Body of pancreas (tissue), 4 donors: ENCODE results near the gene IQGAP2. TPM values are rescaled to one million over a fixed set of nuclear protein-coding genes. Genes with fewer than 3 reads are reported as not detected.
"Not testable (repeated sequence)": the region's sequence is repeated elsewhere in the genome, so short reads cannot be mapped to it uniquely, and the experiment has no call there.

ENCODE experiments used
- ATAC-seq: fragments of 150-250 bp; one replicate; pipeline ENCODE4 v1.9.1; 2016
- DNase-seq, 4 donors: peaks; one replicate each; pipeline ENCODE4 v3.0.0-alpha.2; 2019
- H3K27ac ChIP-seq, 4 donors: fragments of 200-600 bp; sonication (generic); 1 replicate in 3 of 4; 2 replicates in 1 of 4; pipeline versions ENCODE4 v1.5.1 to v1.6.1; 2016 to 2019; ENCODE audit warnings: mild to moderate bottlenecking in 1 of 4, mixed read lengths in 1 of 4, moderate library complexity in 1 of 4
- H3K27me3 ChIP-seq, 2 donors: fragments of 200-600 bp; sonication (generic); one replicate each; pipeline ENCODE4 v1.6.0; 2016; ENCODE audit warnings: mild to moderate bottlenecking in 1 of 2
- H3K36me3 ChIP-seq, 2 donors: fragments of 200-600 bp; sonication (generic); replicated peaks in 1 of 2; 2 replicates each; pipeline ENCODE4 v1.5.1; 2016; ENCODE audit warnings: low read depth in 2 of 2; ENCODE audit not compliant: insufficient read depth in 1 of 2
- H3K4me1 ChIP-seq: fragments of 200-600 bp; sonication (generic); one replicate; pipeline ENCODE4 v1.6.0; 2016
- H3K4me3 ChIP-seq, 2 donors: fragments of 200-600 bp; sonication (generic); 1 replicate in 1 of 2; 2 replicates in 1 of 2; pipeline ENCODE4 v1.5.1; 2016 to 2019
- H3K9me3 ChIP-seq, 3 donors: fragments of 200-600 bp; sonication (generic); 1 replicate in 2 of 3; 2 replicates in 1 of 3; pipeline ENCODE4 v1.5.1; 2016
- POLR2A ChIP-seq, 3 donors: fragments of 450-650 bp; IDR thresholded peaks; one replicate each; pipeline ENCODE4 v1.6.1; 2016; ENCODE audit warnings: antibody characterized with exemption in 3 of 3, mild to moderate bottlenecking in 2 of 3
- WGBS, 2 donors: methylation state at CpG; one replicate each; pipeline ENCODE4 v1.1.5; 2017; 5-methylcytosine and 5-hydroxymethylcytosine counted together
- intact Hi-C: fragments of 100-400 bp; cut with DNase I; formaldehyde crosslinking; loops from one replicate; pipeline ENCODE4 v1.15.1; 2023
- total RNA-seq, 2 donors: library from RNA; depleted of rRNA; stranded (reverse); fragments of >200 nt; gene quantifications; one replicate each; pipeline ENCODE4 v1.1.0, GENCODE V29; 2016
- TF ChIP-seq, protein P1 (sequence below), 7 experiments: fragments of 450-650 bp in 4 of 7; fragments of 200-600 bp in 3 of 7; sonication (generic) in 3 of 7; IDR thresholded peaks; one replicate each; pipeline ENCODE4 v1.5.1; 2016 to 2019; ENCODE audit warnings: antibody characterized with exemption in 7 of 7

IQGAP2 gene
- total RNA-seq, 2 donors from 2014 or later: 41.2 to 49.5 TPM

- WGBS, 2 donors: 35 to 37% methylated on average over 3 of the region's 3 CpGs
- Histone ChIP-seq H3K9me3 (no peaks in the 10 kb centered on the region), H3K27me3 (no peaks in the 10 kb centered on the region), H3K27ac (peak overlapping the region; percentile 44 to 83 (median 76)), H3K4me3 (no peak overlapping the region), H3K4me1 (peaks cover 46% of the 10 kb centered on the region), H3K36me3 (no peaks in the 10 kb centered on the region)
- DNase-seq (peak; percentile 51 to 72 (median 66)), ATAC-seq (peak; percentile 83)
- intact Hi-C loops: loop anchor here (10.0 kb wide), 1 partner anchor 134 kb away; no protein-coding TSS in a partner anchor
- no peak for TF ChIP-seq POLR2A (IDR thresholded peaks at IDR 0.05)
- TF ChIP-seq, protein P1, sequence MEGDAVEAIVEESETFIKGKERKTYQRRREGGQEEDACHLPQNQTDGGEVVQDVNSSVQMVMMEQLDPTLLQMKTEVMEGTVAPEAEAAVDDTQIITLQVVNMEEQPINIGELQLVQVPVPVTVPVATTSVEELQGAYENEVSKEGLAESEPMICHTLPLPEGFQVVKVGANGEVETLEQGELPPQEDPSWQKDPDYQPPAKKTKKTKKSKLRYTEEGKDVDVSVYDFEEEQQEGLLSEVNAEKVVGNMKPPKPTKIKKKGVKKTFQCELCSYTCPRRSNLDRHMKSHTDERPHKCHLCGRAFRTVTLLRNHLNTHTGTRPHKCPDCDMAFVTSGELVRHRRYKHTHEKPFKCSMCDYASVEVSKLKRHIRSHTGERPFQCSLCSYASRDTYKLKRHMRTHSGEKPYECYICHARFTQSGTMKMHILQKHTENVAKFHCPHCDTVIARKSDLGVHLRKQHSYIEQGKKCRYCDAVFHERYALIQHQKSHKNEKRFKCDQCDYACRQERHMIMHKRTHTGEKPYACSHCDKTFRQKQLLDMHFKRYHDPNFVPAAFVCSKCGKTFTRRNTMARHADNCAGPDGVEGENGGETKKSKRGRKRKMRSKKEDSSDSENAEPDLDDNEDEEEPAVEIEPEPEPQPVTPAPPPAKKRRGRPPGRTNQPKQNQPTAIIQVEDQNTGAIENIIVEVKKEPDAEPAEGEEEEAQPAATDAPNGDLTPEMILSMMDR (IDR thresholded peaks at IDR 0.05): peak in 1 of 7 experiments; percentile 4
These were observed 145.6 kb downstream of the IQGAP2 start for GRCh38 chr5:76548525-76549229.

- H3K27ac ChIP-seq, ATAC-seq, H3K27me3 ChIP-seq, H3K9me3 ChIP-seq, H3K36me3 ChIP-seq, intact Hi-C loops, DNase-seq, H3K4me3 ChIP-seq: not testable (repeated sequence)
- WGBS, 2 donors: 88 to 98% methylated on average over 11 to 18 of the region's 34 CpGs
- H3K4me1 ChIP-seq: peaks cover 37% of the 10 kb centered on the region
These were observed 147.8 kb downstream of the IQGAP2 start for GRCh38 chr5:76550881-76551280.

GRCh38 chr5:76552546-76552945 is 149.5 kb downstream of the IQGAP2 start:
- Histone ChIP-seq H3K9me3 (no peaks in the 10 kb centered on the region), H3K4me1 (peaks cover 34% of the 10 kb centered on the region), H3K27me3 (no peaks in the 10 kb centered on the region), H3K27ac (no peak overlapping the region), H3K36me3 (no peaks in the 10 kb centered on the region), H3K4me3 (no peak overlapping the region)
- no peak for TF ChIP-seq POLR2A (IDR thresholded peaks at IDR 0.05)
- TF ChIP-seq, protein P1 (IDR thresholded peaks at IDR 0.05): no peak
- DNase-seq (no peak), ATAC-seq (no peak)
- 5 to 25% methylated on average over 1 of the region's 1 CpG for WGBS, 2 donors
- intact Hi-C loops: no loop called here

GRCh38 chr5:76553251-76553650 is 150.2 kb downstream of the IQGAP2 start:
- H3K27ac ChIP-seq: no peak overlapping the region
- DNase-seq (no peak), ATAC-seq (no peak)
- no peak overlapping the region for H3K4me3 ChIP-seq
- WGBS, 2 donors: 68 to 70% methylated on average over 2 of the region's 2 CpGs
- intact Hi-C loops: no loop called here
- H3K36me3 ChIP-seq: no peaks in the 10 kb centered on the region
- peaks cover 27% of the 10 kb centered on the region for H3K4me1 ChIP-seq
- no peaks in the 10 kb centered on the region for H3K27me3 ChIP-seq
- H3K9me3 ChIP-seq: no peaks in the 10 kb centered on the region
- TF ChIP-seq, protein P1 (IDR thresholded peaks at IDR 0.05): no peak
- no peak for TF ChIP-seq POLR2A (IDR thresholded peaks at IDR 0.05)

DNA sequence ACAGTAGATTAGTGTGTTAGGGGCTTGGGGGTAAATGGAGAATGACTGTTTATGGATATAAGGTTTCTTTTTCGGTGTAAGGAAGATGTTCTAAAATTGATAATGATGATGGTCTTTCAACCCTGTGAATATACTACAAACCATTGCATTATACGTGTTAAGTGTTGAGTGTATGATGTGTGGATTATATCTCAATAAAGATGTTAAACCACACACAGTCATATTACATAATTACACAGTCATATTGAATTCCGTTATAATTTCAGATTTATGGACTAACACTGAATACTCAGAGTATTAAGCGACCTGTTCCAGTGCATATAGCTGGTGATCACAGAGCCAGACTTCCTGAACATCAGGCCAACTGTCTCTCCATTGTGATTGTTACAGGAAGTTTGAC is 152.0 kb downstream of the IQGAP2 start:
- Histone ChIP-seq H3K4me3 (no peak overlapping the region), H3K27me3 (no peaks in the 10 kb centered on the region), H3K27ac (no peak overlapping the region), H3K4me1 (peaks cover 12% of the 10 kb centered on the region), H3K36me3 (no peaks in the 10 kb centered on the region), H3K9me3 (no peaks in the 10 kb centered on the region)
- no peak for TF ChIP-seq POLR2A (IDR thresholded peaks at IDR 0.05)
- TF ChIP-seq, protein P1 (IDR thresholded peaks at IDR 0.05): no peak
- no peak for DNase-seq
- intact Hi-C loops: no loop called here
- no peak for ATAC-seq
- WGBS, 2 donors: 85 to 97% methylated on average over 4 of the region's 4 CpGs
